GM20000 (cell line): ENCODE data around the gene SERINC2.
"Not testable (repeated sequence)": the region's sequence is repeated elsewhere in the genome, so short reads cannot be mapped to it uniquely, and the experiment has no call there.

ENCODE experiments used
- DNase-seq: peaks from one replicate; pipeline ENCODE4 v3.0.0; 2012; ENCODE audit warnings: low spot score
- TF ChIP-seq, protein P1 (sequence below): IDR thresholded peaks from 2 replicates; pipeline ENCODE4 v1.5.1; 2012; ENCODE audit warnings: mild to moderate bottlenecking, control low read depth; ENCODE audit errors: extremely low read depth, missing control alignments

The SERINC2 gene

DNA sequence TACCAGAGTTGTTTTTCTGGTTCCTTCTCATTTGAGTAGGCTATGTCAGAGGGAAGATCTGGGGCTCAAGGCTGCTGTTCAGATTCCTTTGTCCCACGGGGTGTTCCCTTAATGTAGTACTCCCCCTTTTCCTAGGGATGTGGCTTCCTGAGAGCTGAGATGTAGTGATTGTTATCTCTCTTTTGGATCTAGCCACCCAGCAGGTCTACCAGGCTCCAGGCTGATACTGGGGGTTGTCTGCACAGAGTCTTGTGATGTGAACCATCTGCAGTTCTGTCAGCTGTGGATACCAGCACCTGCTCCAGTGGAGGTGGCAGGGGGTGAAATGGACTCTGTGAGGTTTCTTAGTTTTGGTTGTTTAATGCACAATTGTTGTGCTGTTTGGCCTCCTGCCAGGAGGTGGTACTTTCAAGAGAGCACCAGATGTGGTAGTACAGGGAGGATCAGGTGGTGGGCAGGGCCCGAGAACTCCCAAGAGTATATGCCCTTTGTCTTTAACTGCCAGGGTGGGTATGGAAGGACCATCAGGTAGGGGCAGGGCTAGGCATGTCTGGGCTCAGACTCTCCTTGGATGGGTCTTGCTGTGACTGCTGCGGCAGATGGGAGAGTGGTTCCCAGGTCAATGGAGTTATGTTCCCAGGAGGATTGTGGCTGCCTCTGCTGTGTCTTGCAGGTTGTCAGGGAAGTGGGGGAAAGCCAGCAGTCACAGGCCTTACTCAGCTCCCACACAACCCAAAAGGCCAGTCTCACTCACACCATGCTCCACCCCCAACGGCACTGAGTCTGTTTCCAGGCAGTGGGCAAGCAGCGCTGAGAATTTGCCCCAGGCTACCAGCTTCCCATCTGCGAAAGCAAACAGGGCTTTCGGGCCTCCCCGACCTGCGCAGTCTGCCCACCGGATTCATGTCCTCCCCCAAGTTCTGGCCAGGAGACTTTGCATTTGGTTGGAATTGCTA is 64.2 kb downstream of the SERINC2 start:
- TF ChIP-seq, protein P1, sequence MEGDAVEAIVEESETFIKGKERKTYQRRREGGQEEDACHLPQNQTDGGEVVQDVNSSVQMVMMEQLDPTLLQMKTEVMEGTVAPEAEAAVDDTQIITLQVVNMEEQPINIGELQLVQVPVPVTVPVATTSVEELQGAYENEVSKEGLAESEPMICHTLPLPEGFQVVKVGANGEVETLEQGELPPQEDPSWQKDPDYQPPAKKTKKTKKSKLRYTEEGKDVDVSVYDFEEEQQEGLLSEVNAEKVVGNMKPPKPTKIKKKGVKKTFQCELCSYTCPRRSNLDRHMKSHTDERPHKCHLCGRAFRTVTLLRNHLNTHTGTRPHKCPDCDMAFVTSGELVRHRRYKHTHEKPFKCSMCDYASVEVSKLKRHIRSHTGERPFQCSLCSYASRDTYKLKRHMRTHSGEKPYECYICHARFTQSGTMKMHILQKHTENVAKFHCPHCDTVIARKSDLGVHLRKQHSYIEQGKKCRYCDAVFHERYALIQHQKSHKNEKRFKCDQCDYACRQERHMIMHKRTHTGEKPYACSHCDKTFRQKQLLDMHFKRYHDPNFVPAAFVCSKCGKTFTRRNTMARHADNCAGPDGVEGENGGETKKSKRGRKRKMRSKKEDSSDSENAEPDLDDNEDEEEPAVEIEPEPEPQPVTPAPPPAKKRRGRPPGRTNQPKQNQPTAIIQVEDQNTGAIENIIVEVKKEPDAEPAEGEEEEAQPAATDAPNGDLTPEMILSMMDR = no peak
- DNase-seq = no peak

DNA sequence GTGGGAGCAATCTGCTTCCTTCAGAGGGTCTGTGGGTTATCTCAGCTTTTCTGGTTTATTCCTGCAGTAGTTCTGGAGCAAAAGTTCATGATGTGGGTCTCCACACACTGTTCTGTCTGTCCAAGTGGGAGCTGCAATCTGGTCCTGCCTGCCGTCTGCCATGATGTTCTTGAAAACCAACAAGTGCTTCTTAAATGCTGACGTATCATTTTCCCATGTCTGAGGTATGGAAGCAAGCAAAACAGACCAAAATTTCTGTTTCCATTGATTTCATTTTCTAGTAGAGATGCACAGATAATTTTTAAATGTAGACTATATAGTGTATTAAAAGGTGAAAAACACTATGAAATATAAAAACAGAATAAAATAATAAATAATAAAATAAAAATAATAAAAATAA is 65.2 kb downstream of the SERINC2 start:
- TF ChIP-seq, protein P1 = no peak

DNA sequence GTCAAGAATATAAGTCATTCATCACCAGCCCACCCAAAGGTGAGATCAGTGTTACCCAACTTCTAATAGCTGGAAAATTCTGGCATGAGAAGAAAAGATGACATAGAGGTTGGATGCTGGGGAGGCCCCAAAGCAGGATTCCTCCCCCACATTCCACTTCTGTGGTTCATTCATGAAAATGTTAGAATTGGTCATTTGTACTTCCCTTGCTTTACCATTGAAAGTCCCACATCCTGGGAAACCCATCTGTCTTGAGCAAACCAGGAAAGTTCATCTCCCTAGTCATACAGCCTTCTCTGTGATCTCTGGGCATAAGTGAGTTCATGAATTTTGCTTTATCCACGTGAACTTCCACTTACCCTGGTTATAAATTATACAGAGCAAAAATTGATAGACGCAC is 66.8 kb downstream of the SERINC2 start:
- TF ChIP-seq, protein P1 = no peak
- DNase-seq = no peak

More for the DNA sequence above, 65.2 kb downstream of the SERINC2 start:
- no peak for DNase-seq

DNA sequence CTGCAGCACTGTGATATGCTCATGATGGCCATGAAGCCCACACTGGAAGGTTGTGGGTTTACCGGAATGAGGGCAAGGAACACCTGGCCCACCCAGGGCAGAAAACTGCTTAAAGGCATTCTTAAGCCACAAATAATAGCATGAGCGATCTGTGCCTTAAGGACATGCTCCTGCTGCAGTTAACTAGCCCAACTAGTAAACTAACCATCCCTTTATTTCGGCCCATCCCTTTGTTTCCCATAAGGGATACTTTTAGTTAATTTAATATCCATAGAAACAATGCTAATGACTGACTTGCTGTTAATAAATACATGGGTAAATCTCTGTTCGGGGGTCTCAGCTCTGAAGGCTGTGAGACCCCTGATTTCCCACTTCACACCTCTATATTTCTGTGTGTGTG is 67.4 kb downstream of the SERINC2 start:
- not testable (repeated sequence) for DNase-seq

DNA sequence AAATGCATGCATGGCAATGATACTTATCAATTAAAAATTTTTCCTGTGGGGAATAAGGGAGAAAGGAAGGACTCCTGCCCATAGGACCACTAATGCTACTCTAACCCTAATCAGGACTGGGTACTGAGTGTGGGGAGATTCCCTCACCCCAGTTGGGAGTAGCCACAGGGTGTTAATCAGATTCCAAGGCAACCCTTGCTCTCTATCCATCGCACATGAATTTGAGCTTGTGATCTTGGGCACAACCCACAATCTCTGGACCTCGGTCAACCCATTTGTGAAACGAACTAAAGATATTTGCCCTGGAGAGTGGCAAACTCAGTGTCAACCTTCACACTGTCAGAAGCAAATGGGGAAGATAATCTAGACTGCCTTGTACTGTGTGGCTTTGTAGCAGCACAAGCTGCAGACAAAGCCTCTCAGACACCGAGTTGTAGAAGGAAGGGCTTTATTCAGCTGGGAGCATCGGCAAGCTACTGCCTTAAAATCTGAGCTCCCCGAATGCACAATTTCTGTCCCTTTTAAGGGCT is 69.5 kb downstream of the SERINC2 start:
- no peak for DNase-seq
- TF ChIP-seq, protein P1 = no peak

DNA sequence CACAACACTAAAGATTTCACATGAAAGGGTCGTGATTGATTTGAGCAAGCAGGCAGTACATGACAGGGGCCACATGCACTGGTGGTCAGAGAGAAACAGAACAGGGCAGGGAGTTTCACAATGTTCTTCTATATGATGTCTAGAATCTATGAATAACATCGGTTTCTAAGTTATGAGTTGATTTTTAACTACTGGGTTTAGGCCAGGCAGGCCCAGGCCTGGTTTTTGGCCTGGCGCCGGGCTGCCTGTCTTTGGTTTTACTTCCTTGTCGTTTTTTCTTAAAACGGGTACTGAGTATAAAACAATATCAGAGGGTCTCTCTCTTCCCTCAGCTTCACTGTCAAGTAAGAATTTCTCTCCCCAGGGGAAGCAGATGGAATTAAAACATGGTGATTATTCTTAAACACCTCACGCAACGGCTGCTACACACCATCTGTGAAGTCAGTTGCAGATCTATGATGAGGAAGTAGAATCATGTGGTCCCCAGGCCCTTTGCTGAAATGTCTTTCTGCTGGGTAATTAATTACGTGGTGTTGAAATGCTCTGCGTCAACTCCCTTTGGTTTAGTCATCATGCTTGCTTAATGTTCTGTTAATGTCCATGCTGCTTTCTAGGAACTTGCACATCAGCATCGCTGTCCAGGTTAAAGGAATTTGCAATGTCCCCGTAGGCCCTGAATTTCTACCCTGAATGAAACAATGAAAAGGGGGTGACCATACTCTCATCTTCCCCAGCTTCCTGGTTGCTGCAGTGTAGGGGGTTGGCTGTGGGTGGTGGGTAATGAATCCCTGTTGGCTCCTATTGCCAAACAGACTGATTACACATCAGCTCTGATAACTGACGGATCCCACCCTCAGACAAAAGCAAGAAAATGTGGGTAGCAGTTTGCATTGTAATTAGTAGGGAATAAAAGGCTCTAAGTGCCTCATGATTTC is 70.3 kb downstream of the SERINC2 start:
- DNase-seq = no peak
- TF ChIP-seq, protein P1 = no peak
